T-helper 1 cell (primary cell): ENCODE data around the gene JOSD1.
"Not testable (repeated sequence)": the region's sequence is repeated elsewhere in the genome, so short reads cannot be mapped to it uniquely, and the experiment has no call there.

Experiments used
- DNase-seq, 5 donors: peaks; one replicate each; pipeline ENCODE4 v3.0.0-alpha.2; 2012 to 2020

The JOSD1 gene

DNA sequence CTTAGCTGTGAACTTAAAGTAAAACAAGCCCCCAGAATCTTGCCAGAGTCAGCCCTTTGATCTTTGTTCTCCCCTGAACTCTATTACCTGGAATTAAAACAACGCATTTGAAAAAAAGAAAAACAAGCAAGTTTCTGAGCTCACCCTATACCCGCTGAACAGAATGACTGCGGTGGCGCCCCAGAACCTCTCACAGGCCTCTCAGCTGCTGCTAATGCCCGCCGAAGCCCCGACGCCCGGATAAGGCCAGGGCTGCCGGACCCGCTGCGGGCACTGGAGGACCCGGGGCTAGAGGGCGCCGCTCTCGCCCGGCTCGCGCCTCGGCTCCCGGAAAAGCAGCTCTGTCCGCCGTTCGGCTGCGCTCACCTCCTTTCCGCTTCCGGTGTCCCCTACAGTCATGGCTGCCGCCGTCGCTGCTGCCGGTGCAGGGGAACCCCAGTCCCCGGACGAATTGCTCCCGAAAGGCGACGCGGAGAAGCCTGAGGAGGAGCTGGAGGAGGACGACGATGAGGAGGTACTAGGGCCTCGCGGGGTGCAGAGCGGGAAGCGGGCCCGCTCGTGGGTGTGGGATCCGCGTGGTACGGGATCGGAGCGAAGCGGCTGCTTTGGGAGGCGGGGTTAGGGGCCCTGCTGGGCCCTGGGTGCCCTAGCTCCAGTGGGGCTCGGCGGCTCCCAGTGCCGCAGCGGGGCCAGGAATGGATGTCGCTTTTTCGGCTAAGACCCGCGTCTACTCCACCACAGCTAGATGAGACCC lies 19.0 kb downstream of the JOSD1 start, which contains the start of gene TOMM22:
TOMM22 (plus strand) TSS at position 376 of the 754 bp plus-strand sequence; CDS start at position 398, 22 bp downstream.
- DNase-seq = peak; percentile 70 to 85 (median 77)

DNA sequence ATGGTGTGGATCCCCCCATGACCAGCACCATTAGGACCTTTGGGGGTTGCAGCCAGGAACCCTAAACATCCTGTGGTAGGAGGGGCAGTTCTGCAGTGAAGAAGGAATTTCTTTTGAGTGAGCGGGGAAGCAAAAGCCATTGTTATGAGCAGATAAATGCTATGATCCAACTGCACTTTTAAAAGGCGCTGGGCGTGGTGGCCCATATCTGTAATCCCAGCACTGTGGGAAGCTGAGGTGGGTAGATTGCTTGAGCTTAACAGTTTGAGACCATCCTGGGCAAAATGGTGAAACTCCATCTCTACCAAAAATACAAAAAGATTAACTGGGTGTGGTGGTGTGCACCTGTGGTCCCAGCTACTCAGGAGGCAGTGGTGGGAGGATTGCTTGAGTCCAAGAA lies 24.9 kb downstream of the JOSD1 start:
- DNase-seq = no peak

GRCh38 chr22:38674888-38675287 lies 25.9 kb downstream of the JOSD1 start:
- DNase-seq = no peak

DNA sequence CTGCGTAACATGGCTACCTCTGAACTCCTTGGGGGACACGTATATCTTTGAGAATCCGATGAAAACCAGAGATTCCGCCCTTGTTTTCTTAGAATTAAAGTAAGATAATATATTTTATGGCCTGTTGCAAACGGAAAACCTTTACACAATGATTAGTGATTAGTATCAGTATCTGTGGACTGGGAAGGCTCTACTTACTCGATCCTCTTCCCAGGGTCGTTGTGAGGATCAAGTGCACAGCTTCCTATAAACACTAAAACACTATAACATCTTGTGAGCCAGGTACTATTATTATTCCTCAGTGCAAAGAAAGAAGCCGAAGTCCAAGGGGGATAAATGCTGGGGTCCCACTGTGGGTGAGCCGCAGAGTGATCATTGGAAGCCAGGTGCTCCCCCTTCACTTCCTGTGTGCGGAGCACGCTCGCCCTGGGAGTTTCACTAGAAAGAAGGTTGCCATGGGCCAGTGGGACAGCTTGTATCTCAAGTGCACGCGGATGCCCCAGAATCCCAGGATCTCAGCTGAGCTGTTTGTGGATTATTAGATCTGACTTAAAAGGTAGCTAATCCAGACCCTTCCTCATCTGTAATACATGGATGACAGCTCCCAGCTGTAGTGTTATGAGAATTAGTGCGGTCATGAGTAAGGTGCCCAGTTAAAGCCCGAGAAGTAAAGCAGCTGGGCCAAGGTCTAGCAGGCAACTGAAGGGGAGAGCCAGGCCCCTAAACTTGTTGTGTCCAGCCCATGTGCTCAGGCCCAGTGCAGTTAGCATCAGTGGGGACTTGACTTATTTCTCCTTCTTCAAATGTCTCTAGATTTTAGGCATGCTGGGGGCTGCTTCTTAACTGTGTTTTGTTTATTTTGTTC lies 43.5 kb downstream of the JOSD1 start:
- peak in 4 of 5 donors; percentile 12 to 25 (median 20) for DNase-seq

DNA sequence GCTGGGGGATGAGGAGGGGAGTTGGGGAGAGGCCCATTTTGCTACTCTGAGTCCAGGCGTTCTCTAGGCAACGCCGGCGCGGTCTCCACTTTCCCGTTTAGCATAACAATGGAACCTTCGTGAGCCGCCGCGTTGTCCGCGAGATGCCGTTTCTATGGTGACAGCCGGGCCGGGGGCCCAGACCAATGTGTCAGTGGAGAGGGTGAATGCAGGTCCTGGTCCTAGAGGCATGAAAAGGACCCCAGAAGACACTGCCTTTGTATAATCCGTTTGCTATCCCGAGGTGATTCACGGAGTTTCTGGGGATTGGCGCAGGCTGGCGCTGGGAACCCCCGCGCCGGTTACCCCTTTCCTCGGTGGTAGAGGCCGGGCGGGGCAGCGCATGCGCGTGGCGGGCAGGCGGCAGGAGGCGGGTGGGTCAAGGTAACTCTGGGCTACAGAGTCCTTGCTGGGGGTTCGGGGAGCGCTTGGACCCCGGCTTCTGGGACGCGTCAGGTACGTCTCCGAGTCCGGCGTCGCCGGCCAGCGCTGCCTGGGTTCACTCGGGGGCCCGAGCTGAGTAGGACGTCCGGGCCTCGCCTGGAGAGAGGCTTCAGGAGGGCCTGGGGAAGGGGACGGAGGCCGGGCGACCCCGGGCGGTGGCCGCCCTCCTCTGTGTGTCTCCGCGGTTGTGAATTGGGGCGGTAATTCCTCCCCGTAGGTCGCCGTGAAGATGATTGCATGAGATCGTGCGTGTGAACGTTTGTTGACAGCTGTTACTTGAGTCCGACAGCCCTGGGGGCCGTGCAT lies 44.3 kb downstream of the JOSD1 start, which contains the start of the genes CBY1 and FAM227A:
CBY1 (plus strand) TSS at position 383 of the 789 bp plus-strand sequence. CDS start 11,417 bp downstream, outside the sequence.
FAM227A (minus strand) TSS at position 137 of the 789 bp plus-strand sequence. CDS start 6,224 bp downstream, outside the sequence.
- DNase-seq = peak; percentile 73 to 82 (median 80)

DNA sequence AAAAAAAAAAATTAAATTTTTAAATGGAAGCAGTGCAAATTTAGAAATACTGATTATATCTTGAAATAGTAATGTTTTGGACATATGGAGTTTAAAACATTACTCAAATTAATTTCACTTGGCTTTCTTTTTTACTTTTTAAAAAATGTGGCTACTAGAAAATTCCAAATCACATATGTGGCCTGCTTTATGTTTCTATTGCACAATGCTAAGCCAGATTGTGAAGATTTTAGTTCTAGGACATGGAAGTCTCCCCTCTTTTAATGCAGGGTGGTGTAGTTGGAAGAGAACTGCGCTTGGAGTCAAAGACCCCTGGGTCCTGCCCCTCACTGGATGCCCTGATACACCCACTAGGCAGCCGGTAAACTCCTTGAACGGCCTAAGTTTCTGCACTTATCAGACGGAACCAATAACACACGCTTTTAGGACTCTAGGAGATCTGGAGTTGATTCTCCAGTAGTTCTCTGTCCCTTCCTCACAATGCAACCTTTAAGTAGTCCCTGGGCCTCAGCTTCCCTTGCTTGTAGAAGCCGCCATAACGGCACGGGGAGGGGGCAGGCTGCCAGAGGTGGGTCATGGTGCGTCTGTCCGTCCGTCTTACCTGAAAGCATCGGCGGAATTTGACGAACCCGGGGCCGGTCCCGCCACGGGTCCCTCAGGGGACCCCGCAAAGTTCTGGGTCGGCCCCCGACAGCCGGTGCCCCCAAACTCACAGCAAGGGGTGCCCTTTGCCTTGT lies 45.1 kb downstream of the JOSD1 start:
- DNase-seq = peak in 1 of 5 donors; percentile 3

GRCh38 chr22:38653741-38654140 lies 47.0 kb downstream of the JOSD1 start:
- DNase-seq = no peak

GRCh38 chr22:38652859-38653258 lies 47.9 kb downstream of the JOSD1 start:
- DNase-seq = no peak

DNA sequence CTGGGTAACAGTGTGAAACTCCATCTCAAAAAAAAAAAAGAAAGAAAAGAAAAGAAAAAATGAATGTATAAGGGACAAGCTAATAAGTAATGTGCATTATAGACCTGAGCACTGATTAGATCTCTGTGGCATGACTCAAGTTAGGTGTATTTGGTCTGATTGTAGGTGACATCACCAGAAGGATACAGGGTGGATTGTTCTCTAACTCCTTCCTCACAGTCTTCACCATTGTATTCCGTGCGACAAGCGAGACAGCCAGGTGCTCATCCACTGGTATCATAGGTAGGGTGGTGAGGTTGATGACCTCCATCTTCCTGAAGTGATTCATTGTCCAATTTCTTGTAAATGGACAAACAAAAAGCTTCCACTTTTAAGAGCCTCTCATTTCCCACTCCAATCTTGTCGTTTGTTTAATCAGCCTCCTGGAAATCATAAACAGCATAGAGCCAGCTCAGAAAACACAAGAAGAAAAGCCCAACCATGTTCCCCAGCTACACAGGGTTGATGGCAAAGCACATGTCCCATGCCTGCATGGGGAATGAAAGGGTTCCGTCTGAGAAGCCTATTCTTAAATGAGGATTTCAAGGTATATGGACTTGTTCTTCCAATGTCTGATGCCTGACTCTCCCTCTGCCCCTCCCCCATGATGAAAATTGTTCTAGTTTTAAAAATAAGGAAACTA lies 50.8 kb downstream of the JOSD1 start:
- no peak for DNase-seq

GRCh38 chr22:38645430-38645829 lies 55.3 kb downstream of the JOSD1 start:
- DNase-seq = no peak

DNA sequence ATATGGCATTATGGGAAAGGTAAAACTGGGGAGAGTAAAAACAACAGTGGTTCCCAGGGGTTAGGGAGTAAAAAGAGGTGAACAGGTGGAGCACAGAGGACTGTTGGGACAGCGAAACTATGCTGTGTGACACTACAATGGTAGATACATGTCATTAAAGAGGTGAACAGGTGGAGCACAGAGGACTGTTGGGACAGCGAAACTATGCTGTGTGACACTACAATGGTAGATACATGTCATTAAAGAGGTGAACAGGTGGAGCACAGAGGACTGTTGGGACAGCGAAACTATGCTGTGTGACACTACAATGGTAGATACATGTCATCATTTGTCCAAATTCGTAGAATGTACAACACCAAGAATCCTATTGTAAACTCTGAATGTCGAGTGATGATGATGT lies 56.5 kb downstream of the JOSD1 start:
- not testable (repeated sequence) for DNase-seq

DNA sequence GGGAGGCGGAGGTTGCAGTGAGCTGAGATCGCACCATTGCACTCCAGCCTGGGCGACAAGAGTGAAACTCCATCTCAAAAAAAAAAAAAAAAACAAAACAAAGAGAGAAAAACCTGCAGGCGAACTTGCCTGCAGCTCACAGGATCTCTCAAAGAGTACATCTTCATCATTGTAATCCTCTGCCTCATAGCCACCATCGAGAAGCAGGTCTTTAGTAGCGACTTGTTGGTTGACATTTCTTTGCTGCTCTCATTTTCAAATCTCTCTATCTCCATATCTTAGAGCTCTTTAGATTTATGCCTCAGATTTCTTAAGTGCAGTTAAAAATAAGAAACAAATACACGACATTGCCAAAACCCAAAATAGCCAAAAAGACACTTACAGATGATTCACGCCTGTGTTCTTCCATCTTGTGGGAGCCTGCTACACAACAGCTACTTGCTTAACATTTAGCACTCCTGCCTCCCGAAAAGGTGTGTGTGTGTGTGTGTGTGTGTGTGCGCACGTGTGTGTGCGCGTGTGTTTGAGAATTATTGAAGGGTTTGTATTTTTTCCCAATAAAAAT lies 59.2 kb downstream of the JOSD1 start:
- no peak for DNase-seq

GRCh38 chr22:38638728-38639127 lies 62.0 kb downstream of the JOSD1 start:
- DNase-seq = no peak

GRCh38 chr22:38638216-38638615 lies 62.5 kb downstream of the JOSD1 start:
- no peak for DNase-seq
